Measurements from ENCODE around the gene P2RX7.

The P2RX7 gene

GRCh38 chr12:121116318-121117225 is 16.1 kb upstream of the P2RX7 start:
- TF ChIP-seq SIN3A (IDR thresholded peaks at IDR 0.05; ENCODE audit: borderline replicate concordance, insufficient read depth, low read length) (no peak), POLR2AphosphoS5 (IDR thresholded peaks at IDR 0.05; ENCODE audit: low read depth, low read length) (no peak), FOXP2 (optimal IDR thresholded peaks at IDR 0.05; ENCODE audit: borderline replicate concordance, extremely low read depth, extremely low read length, insufficient read depth) (no peak), REST (IDR thresholded peaks at IDR 0.05; ENCODE audit: insufficient read depth in 1 of 2, low read depth in 2 of 2, low read length in 2 of 2) (no peak), TAF1 (IDR thresholded peaks at IDR 0.05; ENCODE audit: borderline replicate concordance, insufficient read depth, low read length) (no peak)

GRCh38 chr12:121117226-121117777 is 15.4 kb upstream of the P2RX7 start:
- no peak for TF ChIP-seq FOXP2 (optimal IDR thresholded peaks at IDR 0.05; ENCODE audit: borderline replicate concordance, extremely low read depth, extremely low read length, insufficient read depth)
- TF ChIP-seq REST (IDR thresholded peaks at IDR 0.05; ENCODE audit: insufficient read depth in 1 of 2, low read depth in 2 of 2, low read length in 2 of 2), result no peak
- TF ChIP-seq POLR2AphosphoS5 (IDR thresholded peaks at IDR 0.05; ENCODE audit: low read depth, low read length), result no peak
- TF ChIP-seq SIN3A (IDR thresholded peaks at IDR 0.05; ENCODE audit: borderline replicate concordance, insufficient read depth, low read length), result no peak
- TF ChIP-seq TAF1 (IDR thresholded peaks at IDR 0.05; ENCODE audit: borderline replicate concordance, insufficient read depth, low read length), result no peak

GRCh38 chr12:121120323-121120722 is 12.4 kb upstream of the P2RX7 start:
- TF ChIP-seq SIN3A (IDR thresholded peaks at IDR 0.05; ENCODE audit: borderline replicate concordance, insufficient read depth, low read length) (no peak), REST (IDR thresholded peaks at IDR 0.05; ENCODE audit: insufficient read depth in 1 of 2, low read depth in 2 of 2, low read length in 2 of 2) (no peak), FOXP2 (optimal IDR thresholded peaks at IDR 0.05; ENCODE audit: borderline replicate concordance, extremely low read depth, extremely low read length, insufficient read depth) (no peak), TAF1 (IDR thresholded peaks at IDR 0.05; ENCODE audit: borderline replicate concordance, insufficient read depth, low read length) (no peak), POLR2AphosphoS5 (IDR thresholded peaks at IDR 0.05; ENCODE audit: low read depth, low read length) (no peak)

- TF ChIP-seq TAF1 (IDR thresholded peaks at IDR 0.05; ENCODE audit: borderline replicate concordance, insufficient read depth, low read length), result no peak
Observed at GRCh38 chr12:121120989-121121755, 11.5 kb upstream of the P2RX7 start.

GRCh38 chr12:121121805-121122204 is 10.9 kb upstream of the P2RX7 start:
- TF ChIP-seq SIN3A (IDR thresholded peaks at IDR 0.05; ENCODE audit: borderline replicate concordance, insufficient read depth, low read length) (no peak), REST (IDR thresholded peaks at IDR 0.05; ENCODE audit: insufficient read depth in 1 of 2, low read depth in 2 of 2, low read length in 2 of 2) (no peak)
